ENCODE results near the gene TIGD3. TPM values are rescaled to one million over a fixed set of nuclear protein-coding genes. Genes with fewer than 3 reads are reported as not detected.

The TIGD3 gene
- total RNA-seq, 1 donor from 2014 or later, result not detected

GRCh38 chr11:65370659-65371049 lies 16.1 kb downstream of the TIGD3 start:
- no peak for DNase-seq (ENCODE audit: low spot score)

GRCh38 chr11:65373839-65374580 lies 19.5 kb downstream of the TIGD3 start:
- no peak for DNase-seq (ENCODE audit: low spot score)

- no peak for DNase-seq (ENCODE audit: low spot score)
Observed at GRCh38 chr11:65375012-65375411, 20.5 kb downstream of the TIGD3 start.

- no peak for DNase-seq (ENCODE audit: low spot score)
Observed at GRCh38 chr11:65376138-65376713, 21.7 kb downstream of the TIGD3 start.

- no peak for DNase-seq (ENCODE audit: low spot score)
Observed at GRCh38 chr11:65377036-65377435, 22.5 kb downstream of the TIGD3 start.

GRCh38 chr11:65377777-65378176 lies 23.2 kb downstream of the TIGD3 start:
- DNase-seq (ENCODE audit: low spot score), result no peak

GRCh38 chr11:65378208-65378927 lies 23.8 kb downstream of the TIGD3 start:
- DNase-seq (ENCODE audit: low spot score), result no peak

- DNase-seq (ENCODE audit: low spot score), result no peak
Observed at GRCh38 chr11:65378928-65379638, 24.5 kb downstream of the TIGD3 start.

GRCh38 chr11:65379698-65380459 lies 25.3 kb downstream of the TIGD3 start:
- no peak for DNase-seq (ENCODE audit: low spot score)

GRCh38 chr11:65380460-65381119 lies 26.0 kb downstream of the TIGD3 start:
- DNase-seq (ENCODE audit: low spot score), result no peak

GRCh38 chr11:65381716-65382032 lies 27.1 kb downstream of the TIGD3 start:
- no peak for DNase-seq (ENCODE audit: low spot score)

- DNase-seq (ENCODE audit: low spot score), result peak; percentile 98
Observed at GRCh38 chr11:65382033-65382803, 27.7 kb downstream of the TIGD3 start, which contains the start of gene SLC25A45. Gene SLC25A45, minus strand, starts transcription at chr11:65382646. Its CDS starts 695 bp downstream, at chr11:65381951.

GRCh38 chr11:65382804-65383368 lies 28.3 kb downstream of the TIGD3 start:
- DNase-seq (ENCODE audit: low spot score), result no peak

GRCh38 chr11:65383778-65384177 lies 29.2 kb downstream of the TIGD3 start:
- no peak for DNase-seq (ENCODE audit: low spot score)

GRCh38 chr11:65384301-65384889 lies 29.8 kb downstream of the TIGD3 start:
- no peak for DNase-seq (ENCODE audit: low spot score)

- peak; percentile 99 for DNase-seq (ENCODE audit: low spot score)
Observed at GRCh38 chr11:65386307-65387140, 32.0 kb downstream of the TIGD3 start, which contains the start of gene FRMD8. Gene FRMD8, plus strand, starts transcription at chr11:65386637. Its CDS starts 400 bp downstream, at chr11:65387037.

GRCh38 chr11:65388731-65389130 lies 34.2 kb downstream of the TIGD3 start:
- no peak for DNase-seq (ENCODE audit: low spot score)
